Measurements from ENCODE around the gene CCDC92. TPM values are rescaled to one million over a fixed set of nuclear protein-coding genes. Genes with fewer than 3 reads are reported as not detected.

The CCDC92 gene
- total and polyA plus RNA-seq, 2 of the 13 experiments (the other 11 are each of a cell fraction or from before 2014, with no cell fraction given): 5.4 to 14.7 TPM

GRCh38 chr12:123944696-123945095, 27.9 kb downstream of the CCDC92 start:
- Histone ChIP-seq H4K20me1 (ENCODE audit: insufficient read depth, low read length) (no peaks in the 10 kb centered on the region), H3K27me3 (ENCODE audit: control insufficient read depth in 1 of 2, insufficient read depth in 2 of 2, low read length in 2 of 2) (no peaks in the 10 kb centered on the region), H3K4me3 (replicated peaks in 1 of 3; ENCODE audit: insufficient read depth in 1 of 3, low read depth in 2 of 3, low read length in 3 of 3) (no peak overlapping the region), H3K79me2 (ENCODE audit: insufficient read depth, low read length) (no peaks in the 10 kb centered on the region), H3K9me3 (ENCODE audit: low read length) (no peaks in the 10 kb centered on the region), H3K36me3 (replicated peaks in 1 of 2; ENCODE audit: control insufficient read depth in 1 of 2, insufficient read depth in 2 of 2, low read length in 2 of 2) (no peaks in the 10 kb centered on the region; a peak in 1 of 5 replicates), H3K4me1 (ENCODE audit: insufficient read depth, low read length) (peaks cover 21% of the 10 kb centered on the region), H3K9ac (ENCODE audit: insufficient read depth, low read depth, low read length) (no peak overlapping the region), H2AFZ (ENCODE audit: low read length) (no peak overlapping the region), H3K4me2 (ENCODE audit: low read depth, low read length) (no peak overlapping the region), H3K27ac (ENCODE audit: extremely low read length, insufficient read depth, low read length) (no peak overlapping the region)
- in situ Hi-C loops (cut with HindIII; ENCODE audit: extremely low pct_ligation_motif_present, low pct_unique_long_range_greater_than_20kb): no loop called here
- intact Hi-C loops (cut with micrococcal nuclease; ENCODE audit: unreplicated experiment): no loop called here
- DNase-seq (ENCODE audit: low spot score) (no peak), FAIRE-seq (no peak), ATAC-seq (no peak)
- ChIA-PET CTCF (ENCODE audit: low intra/inter-chr PET ratio, low total read pairs) (no interaction called here), POLR2A (no interaction called here)
- WGBS (ENCODE audit: low lambda C conversion rate): 94% methylated on average over 10 of the region's 10 CpGs
- no TSS peak for BruUV-seq (replicated peaks)
- no peak for TF ChIP-seq ZNF580 (CRISPR knock-in tag; IDR thresholded peaks at IDR 0.05; ENCODE audit: borderline replicate concordance, low read depth)
- TF ChIP-seq ZSCAN21 (CRISPR knock-in tag; IDR thresholded peaks at IDR 0.05; ENCODE audit: borderline replicate concordance): no peak
- no peak for TF ChIP-seq ZNF234 (CRISPR knock-in tag; conservative IDR thresholded peaks at IDR 0.05)
- no peak for TF ChIP-seq ZNF350 (CRISPR knock-in tag; IDR thresholded peaks at IDR 0.05; ENCODE audit: borderline replicate concordance, low read depth)
- no peak for TF ChIP-seq THAP9 (CRISPR knock-in tag; IDR thresholded peaks at IDR 0.05; ENCODE audit: borderline replicate concordance)
- no peak for TF ChIP-seq MEF2D (CRISPR knock-in tag; IDR thresholded peaks at IDR 0.05)
- no peak for TF ChIP-seq FOXC1 (CRISPR knock-in tag; IDR thresholded peaks at IDR 0.05; ENCODE audit: borderline replicate concordance)

Measured in HepG2 (cell line).